Fibroblast of skin of left quadriceps (primary cell): ENCODE measurements around the gene ENAM.
A peak's percentile ranks its signal among the peaks of the same experiment; 100 is the strongest.
"Not testable (repeated sequence)": the region's sequence is repeated elsewhere in the genome, so short reads cannot be mapped to it uniquely, and the experiment has no call there.

ENCODE experiments used
- DNase-seq, 2 experiments: peaks; one replicate each; pipeline ENCODE4 v3.0.0-alpha.2; 2013; ENCODE audit warnings: low read depth in 2 of 2

ENAM gene

DNA sequence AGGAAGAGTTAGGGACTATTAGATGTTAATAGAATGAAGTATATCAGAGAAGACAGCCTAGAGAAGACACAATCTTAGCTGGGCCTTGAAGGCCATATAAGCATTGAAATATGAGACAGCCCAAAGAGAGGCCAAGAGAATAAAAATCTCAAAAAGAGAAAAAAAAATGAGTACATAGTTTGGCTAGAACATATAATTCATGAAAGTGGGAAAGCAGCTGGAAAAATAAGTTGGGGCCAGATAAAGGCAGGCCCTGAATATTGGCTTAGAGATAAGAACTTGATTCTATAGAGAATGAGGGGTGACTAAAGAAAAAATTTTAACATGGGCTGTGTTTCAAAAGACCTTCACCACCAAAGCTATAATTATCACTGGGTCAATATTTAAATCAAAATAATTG lies 52.4 kb downstream of the ENAM start:
- DNase-seq, result no peak

DNA sequence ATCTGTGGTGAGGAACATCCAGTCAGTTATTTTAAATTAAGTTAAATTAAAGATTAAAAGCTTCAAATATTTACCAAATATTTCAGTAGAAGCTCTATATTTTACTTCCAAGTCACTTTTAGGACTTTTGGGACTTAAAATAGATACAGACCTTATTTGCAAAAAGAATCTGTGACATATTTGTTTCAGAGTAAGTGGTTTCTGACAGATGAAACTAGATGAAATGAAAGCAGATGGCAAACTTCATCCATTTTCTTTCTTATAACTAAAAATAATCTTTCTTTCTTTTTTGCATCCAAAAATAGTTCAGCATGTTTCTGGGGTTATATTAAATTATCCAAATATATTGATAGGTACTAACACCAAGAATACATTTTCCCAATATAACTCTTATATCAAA lies 53.2 kb downstream of the ENAM start:
- DNase-seq, result no peak

DNA sequence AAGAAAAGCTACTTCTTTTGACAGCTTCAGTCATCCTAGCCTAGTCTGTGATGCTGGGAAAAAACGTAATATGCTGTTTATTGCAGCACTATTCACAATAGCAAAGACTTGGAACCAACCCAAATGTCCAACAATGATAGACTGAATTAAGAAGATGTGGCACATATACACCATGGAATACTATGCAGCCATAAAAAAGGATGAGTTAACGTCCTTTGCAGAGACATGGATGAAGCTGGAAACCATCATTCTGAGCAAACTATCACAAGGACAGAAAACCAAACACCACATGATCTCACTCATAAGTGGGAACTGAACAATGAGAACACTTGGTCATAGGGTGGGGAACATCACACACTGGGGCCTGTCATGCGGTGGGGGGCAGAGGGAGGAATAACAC lies 53.6 kb downstream of the ENAM start:
- DNase-seq, result not testable (repeated sequence)

DNA sequence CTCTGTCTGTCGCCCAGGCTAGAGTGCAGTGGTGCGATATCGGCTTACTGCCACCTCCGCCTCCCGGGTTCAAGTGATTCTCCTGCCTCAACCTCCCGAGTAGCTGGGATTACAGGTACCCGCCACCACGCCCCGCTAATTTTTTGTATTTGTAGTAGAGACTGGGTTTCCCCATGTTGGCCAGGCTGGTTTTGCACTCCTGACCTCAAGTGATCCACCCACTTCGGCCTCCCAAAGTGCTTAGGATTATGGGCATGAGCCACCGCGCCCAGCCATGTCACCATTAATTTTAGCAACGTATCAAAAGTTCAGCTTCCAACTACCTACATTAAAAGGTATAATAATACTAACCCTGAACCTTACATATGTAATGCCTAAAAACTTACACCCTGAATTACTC lies 58.8 kb downstream of the ENAM start:
- no peak for DNase-seq

DNA sequence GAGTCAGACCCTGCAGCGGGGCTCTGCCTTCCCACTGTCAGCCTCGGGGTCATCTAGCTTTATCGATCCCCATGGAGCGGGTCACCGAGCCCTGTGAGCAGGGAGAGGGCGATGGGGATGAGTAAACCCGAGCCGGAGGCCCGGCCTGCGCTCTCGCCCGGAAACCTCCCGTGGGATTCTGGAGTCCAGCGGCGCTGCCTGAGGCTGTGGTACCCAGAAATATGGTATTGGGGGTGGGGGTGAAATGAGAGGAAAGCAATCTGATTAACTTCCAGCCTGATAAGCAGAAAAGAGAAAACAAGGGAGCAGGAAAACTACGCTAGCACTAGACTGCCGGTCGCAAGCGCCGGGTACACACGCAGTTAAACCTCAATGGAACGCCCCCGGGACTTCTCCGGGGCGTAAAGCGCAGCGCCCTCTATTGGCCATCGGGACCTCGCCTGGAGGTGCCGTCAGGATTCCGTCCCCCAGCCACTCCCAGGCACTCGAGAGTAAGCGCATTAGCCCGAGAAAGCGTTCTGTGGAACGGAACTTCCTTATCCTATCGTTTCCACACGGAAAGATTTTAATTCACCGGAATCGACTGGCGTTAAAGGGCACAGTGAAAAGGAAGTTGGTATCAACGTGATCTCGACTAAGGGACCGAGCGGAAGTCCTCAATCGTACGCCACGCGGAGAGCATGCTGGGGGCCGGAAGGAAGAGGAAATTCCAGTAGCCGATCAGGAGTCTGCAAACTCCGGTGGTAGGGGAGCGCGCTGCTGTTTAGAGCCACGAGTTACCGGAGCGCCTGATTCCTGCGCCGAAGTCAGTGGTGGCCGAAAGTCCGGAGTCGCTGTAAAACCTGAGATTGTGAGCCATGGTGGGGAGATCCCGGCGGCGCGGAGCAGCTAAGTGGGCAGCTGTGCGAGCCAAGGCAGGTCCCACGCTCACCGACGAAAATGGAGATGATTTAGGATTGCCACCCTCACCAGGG lies 59.6 kb downstream of the ENAM start, which contains the start of gene UTP3:
TSS of gene UTP3 (plus strand) at position 712 of the 974 bp plus-strand sequence. CDS start at position 858, 146 bp downstream.
- peak; percentile 99 to 100 for DNase-seq

DNA sequence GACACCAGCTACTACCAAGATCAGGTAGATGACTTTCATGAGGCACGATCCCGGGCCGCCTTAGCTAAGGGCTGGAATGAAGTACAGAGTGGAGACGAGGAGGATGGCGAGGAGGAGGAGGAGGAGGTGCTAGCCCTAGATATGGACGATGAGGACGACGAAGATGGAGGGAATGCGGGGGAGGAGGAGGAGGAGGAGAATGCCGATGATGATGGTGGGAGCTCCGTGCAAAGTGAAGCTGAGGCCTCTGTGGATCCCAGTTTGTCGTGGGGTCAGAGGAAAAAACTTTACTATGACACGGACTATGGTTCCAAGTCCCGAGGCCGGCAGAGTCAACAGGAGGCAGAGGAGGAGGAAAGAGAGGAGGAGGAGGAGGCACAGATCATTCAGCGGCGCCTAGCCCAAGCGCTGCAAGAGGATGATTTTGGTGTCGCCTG lies 60.3 kb downstream of the ENAM start:
- no peak for DNase-seq

DNA sequence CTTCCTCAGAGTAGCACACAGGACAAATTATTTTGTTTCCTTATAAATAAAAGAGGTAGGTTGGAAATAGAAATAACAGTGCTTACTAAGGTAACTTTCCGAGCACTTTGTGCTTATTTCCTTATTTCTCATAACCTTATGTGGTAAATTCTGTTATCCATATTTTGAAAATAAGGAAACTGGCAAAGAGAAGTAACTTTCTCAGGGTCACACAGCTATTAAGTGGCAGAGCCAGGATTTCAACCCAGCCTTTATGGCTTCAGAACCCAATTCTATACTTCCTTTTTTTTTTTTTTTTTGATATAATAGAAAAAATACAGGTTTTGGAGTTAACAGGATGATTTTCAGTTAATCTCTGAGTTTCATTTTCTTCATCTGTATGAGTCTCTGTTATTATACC lies 63.1 kb downstream of the ENAM start:
- no peak for DNase-seq

DNA sequence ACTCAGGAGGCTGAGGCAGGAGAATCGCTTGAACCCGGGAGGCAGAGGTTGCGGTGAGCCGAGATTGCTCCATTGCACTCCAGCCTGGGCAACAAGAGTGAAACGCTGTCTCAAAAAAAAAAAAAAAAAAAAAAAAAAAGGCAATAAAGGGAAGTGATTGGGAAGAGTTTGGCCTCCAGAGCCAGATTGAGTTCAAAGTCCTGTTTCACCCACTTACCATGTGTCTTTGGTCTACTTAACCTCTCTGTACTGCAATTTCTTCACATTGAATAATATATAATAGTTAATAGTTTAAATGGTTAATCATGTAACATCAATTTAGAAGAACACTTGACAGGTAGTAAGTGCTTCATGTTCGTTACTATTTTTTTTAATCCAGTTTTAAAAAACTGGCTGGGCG lies 66.1 kb downstream of the ENAM start:
- DNase-seq, result not testable (repeated sequence)
